ENCODE data around the gene ZNF488. TPM values are rescaled to one million over a fixed set of nuclear protein-coding genes. Genes with fewer than 3 reads are reported as not detected.

ZNF488 gene
- total RNA-seq, 4 donors from 2014 or later = 0.24 to 0.56 (median 0.40) TPM; not detected in 1

- H3K9me3 ChIP-seq = no peaks in the 10 kb centered on the region
- intact Hi-C loops (cut with DNase I) = no loop called here
- 72 to 85% methylated on average over 11 of the region's 11 CpGs for WGBS, 2 donors
- H3K27ac ChIP-seq = no peak overlapping the region
- H3K4me3 ChIP-seq (replicated peaks in 1 of 3) = no peak overlapping the region
- no peaks in the 10 kb centered on the region for H3K27me3 ChIP-seq
- TF ChIP-seq CTCF (IDR thresholded peaks at IDR 0.05) (no peak), POLR2A (IDR thresholded peaks at IDR 0.05) (no peak)
- no peaks in the 10 kb centered on the region for H3K4me1 ChIP-seq
- H3K36me3 ChIP-seq = no peaks in the 10 kb centered on the region
- DNase-seq = no peak
Measured at GRCh38 chr10:47326927-47327330, 57.2 kb downstream of the ZNF488 start.

GRCh38 chr10:47326306-47326926 lies 57.7 kb downstream of the ZNF488 start:
- intact Hi-C loops (cut with DNase I) = no loop called here
- H3K27me3 ChIP-seq = no peaks in the 10 kb centered on the region
- TF ChIP-seq POLR2A (IDR thresholded peaks at IDR 0.05) (no peak), CTCF (IDR thresholded peaks at IDR 0.05) (no peak)
- 67 to 71% methylated on average over 2 to 5 of the region's 5 CpGs for whole genome bisulfite sequencing, 2 donors
- no peak overlapping the region for H3K4me3 ChIP-seq (replicated peaks in 1 of 3)
- H3K9me3 ChIP-seq = no peaks in the 10 kb centered on the region
- no peaks in the 10 kb centered on the region for H3K4me1 ChIP-seq
- no peaks in the 10 kb centered on the region for H3K36me3 ChIP-seq
- DNase-seq = no peak
- no peak overlapping the region for H3K27ac ChIP-seq

- no peaks in the 10 kb centered on the region for H3K27me3 ChIP-seq
- WGBS, 2 donors = 91 to 93% methylated on average over 29 to 30 of the region's 30 CpGs
- H3K9me3 ChIP-seq = no peaks in the 10 kb centered on the region
- intact Hi-C loops (cut with DNase I) = no loop called here
- no peaks in the 10 kb centered on the region for H3K4me1 ChIP-seq
- no peak for DNase-seq
- H3K36me3 ChIP-seq = no peaks in the 10 kb centered on the region
- no peak overlapping the region for H3K4me3 ChIP-seq (replicated peaks in 1 of 3)
- H3K27ac ChIP-seq = no peak overlapping the region
- TF ChIP-seq POLR2A (IDR thresholded peaks at IDR 0.05) (no peak), CTCF (IDR thresholded peaks at IDR 0.05) (no peak)
Measured at GRCh38 chr10:47325303-47326291, 58.5 kb downstream of the ZNF488 start.

- Histone ChIP-seq H3K36me3 (no peaks in the 10 kb centered on the region), H3K4me3 (replicated peaks in 1 of 3) (no peak overlapping the region), H3K27ac (no peak overlapping the region), H3K4me1 (no peaks in the 10 kb centered on the region), H3K27me3 (no peaks in the 10 kb centered on the region), H3K9me3 (no peaks in the 10 kb centered on the region)
- no peak for DNase-seq
- 73 to 77% methylated on average over 5 of the region's 5 CpGs for WGBS, 2 donors
- intact Hi-C loops (cut with DNase I) = no loop called here
- TF ChIP-seq POLR2A (IDR thresholded peaks at IDR 0.05) = no peak
- no peak for TF ChIP-seq CTCF (IDR thresholded peaks at IDR 0.05)
Measured at GRCh38 chr10:47323636-47324296, 60.3 kb downstream of the ZNF488 start.
